HepG2 (cell line): ENCODE measurements around the gene UBQLN1. TPM values are rescaled to one million over a fixed set of nuclear protein-coding genes. Genes with fewer than 3 reads are reported as not detected.

ENCODE experiments used
- ADNP ChIP-seq: sonication (generic); formaldehyde crosslinking; IDR thresholded peaks from 2 replicates; pipeline ENCODE4 v1.4.0; 2020; ENCODE audit warnings: missing genetic modification reagents
- ARNT2 ChIP-seq: sonication (generic); formaldehyde crosslinking; IDR thresholded peaks from 2 replicates; pipeline ENCODE4 v1.8.0; 2022; ENCODE audit warnings: mild to moderate bottlenecking, low read depth, missing genetic modification reagents, moderate library complexity
- CREM ChIP-seq, 2 experiments: sonication (generic) in 1 of 2; formaldehyde crosslinking in 1 of 2; IDR thresholded peaks; 2 replicates each; pipeline versions ENCODE4 v1.4.0 to v1.6.1; 2016 to 2020; ENCODE audit warnings: antibody characterized with exemption in 1 of 2, mild to moderate bottlenecking in 1 of 2, missing genetic modification reagents in 1 of 2
- DNMT1 ChIP-seq: sonication (generic); formaldehyde crosslinking; IDR thresholded peaks from 2 replicates; pipeline ENCODE4 v1.5.1; 2020; ENCODE audit warnings: mild to moderate bottlenecking, missing genetic modification reagents
- ELF1 ChIP-seq: sonication (generic); formaldehyde crosslinking; IDR thresholded peaks from 2 replicates; pipeline ENCODE4 v1.4.0; 2020; ENCODE audit warnings: missing genetic modification reagents
- HIC2 ChIP-seq: sonication (generic); formaldehyde crosslinking; IDR thresholded peaks from 2 replicates; pipeline ENCODE4 v1.9.0; 2022; ENCODE audit warnings: low read depth, missing genetic modification reagents
- HMGXB3 ChIP-seq: sonication (generic); formaldehyde crosslinking; IDR thresholded peaks from 2 replicates; pipeline ENCODE4 v1.4.0; 2020; ENCODE audit warnings: missing genetic modification reagents, borderline replicate concordance
- JDP2 ChIP-seq: sonication (generic); formaldehyde crosslinking; IDR thresholded peaks from 2 replicates; pipeline ENCODE4 v1.8.1; 2022; ENCODE audit warnings: missing genetic modification reagents, borderline replicate concordance
- KLF6 ChIP-seq: IDR thresholded peaks from 2 replicates; pipeline ENCODE4 v1.8.0; 2016; ENCODE audit warnings: missing biosample characterization, missing genetic modification reagents
- LRRFIP1 ChIP-seq: sonication (generic); formaldehyde crosslinking; conservative IDR thresholded peaks from 2 replicates; pipeline ENCODE4 v1.4.0; 2020; ENCODE audit warnings: missing genetic modification reagents
- NFE2L1 ChIP-seq: sonication (generic); formaldehyde crosslinking; IDR thresholded peaks from 2 replicates; pipeline ENCODE4 v1.4.0; 2020; ENCODE audit warnings: missing genetic modification reagents, mild to moderate bottlenecking, borderline replicate concordance
- RBFOX2 ChIP-seq: fragments of 200-400 bp; formaldehyde crosslinking; IDR thresholded peaks from 2 replicates; pipeline ENCODE4 v1.6.1; 2017; ENCODE audit warnings: low read depth, mild to moderate bottlenecking, low read length
- SP1 ChIP-seq, 2 experiments: fragments of 450-650 bp in 1 of 2; sonication (generic) in 1 of 2; formaldehyde crosslinking in 1 of 2; IDR thresholded peaks; 2 replicates each; pipeline versions ENCODE4 v1.4.0 to v1.6.1; 2016 to 2020; ENCODE audit warnings: missing genetic modification reagents in 1 of 2
- TCF12 ChIP-seq, 2 experiments: fragments of 450-650 bp in 1 of 2; sonication (generic) in 1 of 2; formaldehyde crosslinking in 1 of 2; IDR thresholded peaks; 2 replicates each; pipeline versions ENCODE4 v1.6.1 to v1.8.0; 2017 to 2022; ENCODE audit warnings: antibody characterized with exemption in 1 of 2, mild to moderate bottlenecking in 1 of 2, missing genetic modification reagents in 1 of 2, moderate library complexity in 1 of 2
- TCF7 ChIP-seq: sonication (generic); IDR thresholded peaks from 2 replicates; pipeline ENCODE4 v1.6.1; 2016; ENCODE audit warnings: antibody characterized with exemption, low read depth
- ZNF235 ChIP-seq: sonication (generic); formaldehyde crosslinking; IDR thresholded peaks from 2 replicates; pipeline ENCODE4 v1.8.1; 2023; ENCODE audit warnings: mild to moderate bottlenecking, missing genetic modification reagents, borderline replicate concordance
- ZNF33B ChIP-seq: sonication (generic); formaldehyde crosslinking; IDR thresholded peaks from 2 replicates; pipeline ENCODE4 v1.5.1; 2020; ENCODE audit warnings: mild to moderate bottlenecking, missing genetic modification reagents
- ZNF382 ChIP-seq: sonication (generic); formaldehyde crosslinking; IDR thresholded peaks from 2 replicates; pipeline ENCODE4 v1.5.0; 2020; ENCODE audit warnings: missing genetic modification reagents, mild to moderate bottlenecking, borderline replicate concordance
- ZNF484 ChIP-seq: sonication (generic); formaldehyde crosslinking; IDR thresholded peaks from 2 replicates; pipeline ENCODE4 v1.5.1; 2020; ENCODE audit warnings: mild to moderate bottlenecking, low read depth, missing genetic modification reagents, borderline replicate concordance
- ZNF737 ChIP-seq: sonication (generic); formaldehyde crosslinking; IDR thresholded peaks from 2 replicates; pipeline ENCODE4 v1.5.0; 2020; ENCODE audit warnings: missing genetic modification reagents, mild to moderate bottlenecking, borderline replicate concordance
- polyA plus RNA-seq, 8 experiments: library from polyadenylated mRNA; depleted of rRNA in 3 of 8; stranded (reverse) in 7 of 8; unstranded in 1 of 8; fragments of >200 nt; fragmentation: Illumina TruSeq in 4 of 8; extraction: Trizol in 4 of 8; gene quantifications; 2 replicates each; pipeline versions ENCODE4 v1.2.1 to v1.2.3, GENCODE V29; 2011 to 2016; ENCODE audit warnings: low read depth in 4 of 8, missing spikeins in 1 of 8, mixed read lengths in 1 of 8; ENCODE audit not compliant: insufficient read depth in 1 of 8
- total RNA-seq, 5 experiments: library from RNA; depleted of rRNA; stranded (reverse); fragments of >200 nt; fragmentation: Illumina TruSeq; extraction: Trizol; gene quantifications; 2 replicates each; pipeline ENCODE4 v1.2.3, GENCODE V29; 2016; ENCODE audit warnings: low read depth in 1 of 5

The UBQLN1 gene
- total and polyA plus RNA-seq, 2 of the 13 experiments (the other 11 are each of a cell fraction or from before 2014, with no cell fraction given) = 78.1 to 83.8 TPM

GRCh38 chr9:83707768-83708514 is at the start of gene UBQLN1 (continued):
- TF ChIP-seq ZNF737 (CRISPR knock-in tag) (no peak), KLF6 (CRISPR knock-in tag) (peak; percentile 77; the same call in 1 of the 2 replicates), NFE2L1 (CRISPR knock-in tag) (peak; percentile 99), HMGXB3 (CRISPR knock-in tag) (0 out of 2 replicates have a peak, but pooled peaks have one; percentile 28), ZNF382 (CRISPR knock-in tag) (no peak), CREM (IDR thresholded peaks at IDR 0.05) (peak; percentile 99), CREM (CRISPR knock-in tag; IDR thresholded peaks at IDR 0.05) (peak; percentile 44; the same call in 1 of the 2 replicates), ELF1 (CRISPR knock-in tag) (peak; percentile 74), ZNF33B (CRISPR knock-in tag) (peak; percentile 89), SP1 (IDR thresholded peaks at IDR 0.05) (no peak), SP1 (CRISPR knock-in tag; IDR thresholded peaks at IDR 0.05) (peak; percentile 48; the same call in 1 of the 2 replicates), ZNF235 (no peak; the same call in 1 of the 2 replicates), ADNP (CRISPR knock-in tag) (no peak), ZNF484 (CRISPR knock-in tag) (0 out of 2 replicates have a peak, but pooled peaks have one; percentile 34), HIC2 (CRISPR knock-in tag) (no peak; the same call in 1 of the 2 replicates), RBFOX2 (peak; percentile 97), TCF12 (IDR thresholded peaks at IDR 0.05) (no peak), TCF12 (CRISPR knock-in tag; IDR thresholded peaks at IDR 0.05) (peak; percentile 62; the same call in 1 of the 2 replicates), TCF7 (no peak), LRRFIP1 (CRISPR knock-in tag) (no peak), ARNT2 (CRISPR knock-in tag) (peak; percentile 72; the same call in 1 of the 2 replicates), DNMT1 (CRISPR knock-in tag) (no peak; the same call in 1 of the 2 replicates), JDP2 (CRISPR knock-in tag) (no peak)
